Measurements from ENCODE around the gene PACRG.

- no peak for TF ChIP-seq CTCF (IDR thresholded peaks at IDR 0.05)
- no peak for TF ChIP-seq POLR2A (IDR thresholded peaks at IDR 0.05)
These were observed 392.4 kb downstream of the PACRG start for GRCh38 chr6:163120223-163120622.

Data from testis (tissue), 2 donors.